Measurements from ENCODE around the gene N4BP2.

The N4BP2 gene

GRCh38 chr4:40152637-40153036, 96.0 kb downstream of the N4BP2 start:
- DNase-seq (ENCODE audit: low spot score): no peak

- DNase-seq (ENCODE audit: low spot score): no peak
These were observed 100.8 kb downstream of the N4BP2 start for GRCh38 chr4:40157436-40157835.

- no peak for DNase-seq (ENCODE audit: low spot score)
These were observed 103.6 kb downstream of the N4BP2 start for GRCh38 chr4:40160258-40160657.

GRCh38 chr4:40164459-40164858, 107.8 kb downstream of the N4BP2 start:
- no peak for DNase-seq (ENCODE audit: low spot score)

GRCh38 chr4:40165916-40166315, 109.3 kb downstream of the N4BP2 start:
- DNase-seq (ENCODE audit: low spot score): no peak

GRCh38 chr4:40168070-40168469, 111.4 kb downstream of the N4BP2 start:
- no peak for DNase-seq (ENCODE audit: low spot score)

GRCh38 chr4:40170588-40170987, 113.9 kb downstream of the N4BP2 start:
- no peak for DNase-seq (ENCODE audit: low spot score)

GRCh38 chr4:40173470-40173875, 116.8 kb downstream of the N4BP2 start:
- no peak for DNase-seq (ENCODE audit: low spot score)

GRCh38 chr4:40176602-40177001, 120.0 kb downstream of the N4BP2 start:
- DNase-seq (ENCODE audit: low spot score): no peak

GRCh38 chr4:40177591-40177990, 120.9 kb downstream of the N4BP2 start:
- DNase-seq (ENCODE audit: low spot score): no peak

GRCh38 chr4:40178672-40179071, 122.0 kb downstream of the N4BP2 start:
- DNase-seq (ENCODE audit: low spot score): no peak

- DNase-seq (ENCODE audit: low spot score): no peak
These were observed 122.7 kb downstream of the N4BP2 start for GRCh38 chr4:40179360-40179759.

- DNase-seq (ENCODE audit: low spot score): peak; percentile 73
These were observed 123.7 kb downstream of the N4BP2 start for GRCh38 chr4:40180356-40180755.

- DNase-seq (ENCODE audit: low spot score): no peak
These were observed 125.4 kb downstream of the N4BP2 start for GRCh38 chr4:40182001-40182400.

- DNase-seq (ENCODE audit: low spot score): no peak
These were observed 126.3 kb downstream of the N4BP2 start for GRCh38 chr4:40182954-40183353.

GRCh38 chr4:40183615-40184411, 127.2 kb downstream of the N4BP2 start:
- no peak for DNase-seq (ENCODE audit: low spot score)

- DNase-seq (ENCODE audit: low spot score): peak; percentile 43
These were observed 129.4 kb downstream of the N4BP2 start for GRCh38 chr4:40185830-40186664.

GRCh38 chr4:40186665-40187014, 130.0 kb downstream of the N4BP2 start:
- DNase-seq (ENCODE audit: low spot score): no peak

- no peak for DNase-seq (ENCODE audit: low spot score)
These were observed 130.8 kb downstream of the N4BP2 start for GRCh38 chr4:40187386-40187906.

- no peak for DNase-seq (ENCODE audit: low spot score)
These were observed 133.4 kb downstream of the N4BP2 start for GRCh38 chr4:40190019-40190418.

- no peak for DNase-seq (ENCODE audit: low spot score)
These were observed 133.8 kb downstream of the N4BP2 start for GRCh38 chr4:40190465-40190864.

- DNase-seq (ENCODE audit: low spot score): no peak
These were observed 134.5 kb downstream of the N4BP2 start for GRCh38 chr4:40190880-40191815.

Measured in AG08395 (cell line).